Measurements from ENCODE around the gene GDF2.

GDF2 gene

GRCh38 chr10:47286591-47287315 lies 35.5 kb upstream of the GDF2 start:
- no peak for DNase-seq
- TF ChIP-seq POLR2A (IDR thresholded peaks at IDR 0.05; ENCODE audit: low read length) = no peak
- TF ChIP-seq GATA1 (IDR thresholded peaks at IDR 0.05; ENCODE audit: low read depth, low read length) = no peak

GRCh38 chr10:47287365-47287802 lies 34.9 kb upstream of the GDF2 start:
- no peak for DNase-seq
- TF ChIP-seq GATA1 (IDR thresholded peaks at IDR 0.05; ENCODE audit: low read depth, low read length) (no peak), POLR2A (IDR thresholded peaks at IDR 0.05; ENCODE audit: low read length) (no peak)

- TF ChIP-seq GATA1 (IDR thresholded peaks at IDR 0.05; ENCODE audit: low read depth, low read length) (no peak), POLR2A (IDR thresholded peaks at IDR 0.05; ENCODE audit: low read length) (no peak)
- DNase-seq = no peak
These were observed 34.4 kb upstream of the GDF2 start for GRCh38 chr10:47287805-47288204.

DNA sequence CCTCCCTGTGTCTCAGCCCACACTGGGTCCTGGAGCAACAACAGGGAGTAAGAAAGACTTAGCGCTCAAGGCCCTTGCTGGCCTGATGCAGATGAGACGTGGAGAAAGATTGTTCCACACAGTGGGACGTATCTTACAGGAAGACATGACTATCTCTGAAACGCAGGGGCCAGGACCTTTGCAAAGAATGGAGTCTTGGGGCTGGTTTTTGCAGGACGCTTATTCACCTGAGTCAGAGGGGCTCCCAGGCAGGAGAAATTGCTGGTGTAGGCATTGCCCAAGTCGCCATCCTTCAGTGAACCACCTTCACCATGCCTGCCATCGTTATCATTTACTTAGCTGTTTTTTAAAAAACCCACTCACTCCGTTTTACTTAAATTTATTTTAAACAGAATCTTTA lies 34.0 kb upstream of the GDF2 start:
- no peak for DNase-seq
- TF ChIP-seq POLR2A (IDR thresholded peaks at IDR 0.05; ENCODE audit: low read length) = no peak
- no peak for TF ChIP-seq GATA1 (IDR thresholded peaks at IDR 0.05; ENCODE audit: low read depth, low read length)

GRCh38 chr10:47288916-47289495 lies 33.2 kb upstream of the GDF2 start:
- no peak for TF ChIP-seq GATA1 (IDR thresholded peaks at IDR 0.05; ENCODE audit: low read depth, low read length)
- no peak for TF ChIP-seq POLR2A (IDR thresholded peaks at IDR 0.05; ENCODE audit: low read length)
- DNase-seq = no peak

- TF ChIP-seq GATA1 (IDR thresholded peaks at IDR 0.05; ENCODE audit: low read depth, low read length) (no peak), POLR2A (IDR thresholded peaks at IDR 0.05; ENCODE audit: low read length) (no peak)
- no peak for DNase-seq
These were observed 32.3 kb upstream of the GDF2 start for GRCh38 chr10:47289921-47290320.

- TF ChIP-seq POLR2A (IDR thresholded peaks at IDR 0.05; ENCODE audit: low read length) = no peak
- no peak for TF ChIP-seq GATA1 (IDR thresholded peaks at IDR 0.05; ENCODE audit: low read depth, low read length)
- no peak for DNase-seq
These were observed 31.9 kb upstream of the GDF2 start for GRCh38 chr10:47290338-47290737.

- DNase-seq = no peak
- TF ChIP-seq GATA1 (IDR thresholded peaks at IDR 0.05; ENCODE audit: low read depth, low read length) (no peak), POLR2A (IDR thresholded peaks at IDR 0.05; ENCODE audit: low read length) (no peak)
These were observed 30.6 kb upstream of the GDF2 start for GRCh38 chr10:47291682-47292081.

GRCh38 chr10:47294057-47294456 lies 28.2 kb upstream of the GDF2 start:
- no peak for DNase-seq
- TF ChIP-seq GATA1 (IDR thresholded peaks at IDR 0.05; ENCODE audit: low read depth, low read length) = no peak
- no peak for TF ChIP-seq POLR2A (IDR thresholded peaks at IDR 0.05; ENCODE audit: low read length)

DNA sequence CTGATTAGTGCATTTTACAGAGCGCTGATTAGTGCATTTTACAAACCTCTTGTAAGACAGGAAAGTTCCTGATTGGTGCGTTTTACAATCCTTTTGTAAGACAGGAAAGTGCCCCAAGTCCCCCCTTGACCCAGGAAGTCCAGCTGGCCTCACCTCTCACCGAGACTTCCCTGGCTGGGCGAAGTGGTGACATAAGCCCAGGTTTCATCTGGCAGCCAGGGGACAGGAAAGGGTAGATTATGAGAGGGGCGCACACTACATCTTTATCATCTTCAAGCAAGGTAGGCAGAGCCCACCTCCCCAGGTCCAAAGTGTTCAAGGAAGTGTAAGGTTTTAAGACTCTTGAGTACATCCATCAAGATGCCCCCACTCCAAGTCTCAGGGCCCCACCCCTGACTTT lies 27.8 kb upstream of the GDF2 start:
- TF ChIP-seq POLR2A (IDR thresholded peaks at IDR 0.05; ENCODE audit: low read length) (no peak), GATA1 (IDR thresholded peaks at IDR 0.05; ENCODE audit: low read depth, low read length) (no peak)
- no peak for DNase-seq

- TF ChIP-seq GATA1 (IDR thresholded peaks at IDR 0.05; ENCODE audit: low read depth, low read length) (no peak), POLR2A (IDR thresholded peaks at IDR 0.05; ENCODE audit: low read length) (no peak)
- DNase-seq = no peak
These were observed 26.8 kb upstream of the GDF2 start for GRCh38 chr10:47295411-47295810.

GRCh38 chr10:47296156-47296894 lies 25.9 kb upstream of the GDF2 start:
- DNase-seq = no peak
- no peak for TF ChIP-seq POLR2A (IDR thresholded peaks at IDR 0.05; ENCODE audit: low read length)
- TF ChIP-seq GATA1 (IDR thresholded peaks at IDR 0.05; ENCODE audit: low read depth, low read length) = no peak

DNA sequence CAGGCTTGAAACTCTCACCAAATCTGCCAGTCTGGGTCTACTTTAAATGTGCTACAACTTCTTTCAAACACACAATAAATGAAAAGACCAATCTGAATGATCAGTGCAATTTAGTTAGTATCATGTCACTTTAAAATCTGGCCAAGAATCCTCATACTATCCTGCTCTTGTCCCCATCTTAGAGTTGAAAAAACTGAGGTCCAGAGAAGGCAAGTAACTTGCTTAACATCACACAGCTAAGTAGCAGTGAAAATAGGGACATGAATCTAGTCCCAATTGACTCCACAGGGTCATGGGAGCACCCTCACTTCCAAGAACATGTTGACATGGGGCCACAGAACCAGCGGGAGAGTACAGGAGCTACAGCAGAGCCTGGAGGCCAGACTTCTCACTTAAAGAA lies 25.3 kb upstream of the GDF2 start:
- DNase-seq = no peak
- TF ChIP-seq POLR2A (IDR thresholded peaks at IDR 0.05; ENCODE audit: low read length) (no peak), GATA1 (IDR thresholded peaks at IDR 0.05; ENCODE audit: low read depth, low read length) (no peak)

DNA sequence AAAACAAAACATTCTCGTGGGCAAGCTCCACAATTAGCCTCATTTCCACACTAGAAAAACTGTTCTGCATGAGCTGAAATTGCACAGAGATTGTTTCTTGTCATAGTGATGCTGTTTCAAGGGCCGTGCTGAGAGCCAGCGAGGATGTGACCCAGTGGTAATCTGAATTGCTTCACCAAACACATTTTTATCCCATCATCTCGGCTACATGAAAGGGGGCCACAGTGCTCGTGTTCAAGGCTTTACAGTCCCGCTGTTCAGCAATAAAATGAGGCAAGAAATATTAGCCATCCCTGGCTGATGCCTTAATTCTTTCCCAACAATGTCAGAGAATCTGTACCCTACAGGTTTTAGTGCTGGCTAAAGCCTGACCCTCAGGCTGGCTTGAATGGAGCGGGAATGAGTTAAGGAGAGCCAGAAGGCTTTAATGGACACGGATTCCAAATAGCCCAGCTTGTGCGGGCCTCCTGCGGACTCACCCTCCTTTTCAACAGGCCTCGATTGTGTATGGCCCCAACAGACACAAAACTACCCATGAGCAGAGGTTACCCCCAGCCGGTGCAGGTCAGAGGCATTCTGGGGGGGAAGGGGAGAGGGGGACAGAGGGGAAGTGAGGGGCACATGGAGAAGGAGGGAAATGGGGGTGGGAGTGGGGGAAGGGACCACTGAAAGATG lies 24.3 kb upstream of the GDF2 start:
- no peak for TF ChIP-seq GATA1 (IDR thresholded peaks at IDR 0.05; ENCODE audit: low read depth, low read length)
- no peak for TF ChIP-seq POLR2A (IDR thresholded peaks at IDR 0.05; ENCODE audit: low read length)

More for the DNA sequence above, 24.3 kb upstream of the GDF2 start:
- no peak for DNase-seq
